ENCODE measurements around the gene MYBPC2. TPM values are rescaled to one million over a fixed set of nuclear protein-coding genes. Genes with fewer than 3 reads are reported as not detected.
A peak's percentile ranks its signal among the peaks of the same experiment; 100 is the strongest.

MYBPC2 gene
- polyA plus RNA-seq, 1 of the 3 experiments (the other 2 are of a cell fraction), result not detected

DNA sequence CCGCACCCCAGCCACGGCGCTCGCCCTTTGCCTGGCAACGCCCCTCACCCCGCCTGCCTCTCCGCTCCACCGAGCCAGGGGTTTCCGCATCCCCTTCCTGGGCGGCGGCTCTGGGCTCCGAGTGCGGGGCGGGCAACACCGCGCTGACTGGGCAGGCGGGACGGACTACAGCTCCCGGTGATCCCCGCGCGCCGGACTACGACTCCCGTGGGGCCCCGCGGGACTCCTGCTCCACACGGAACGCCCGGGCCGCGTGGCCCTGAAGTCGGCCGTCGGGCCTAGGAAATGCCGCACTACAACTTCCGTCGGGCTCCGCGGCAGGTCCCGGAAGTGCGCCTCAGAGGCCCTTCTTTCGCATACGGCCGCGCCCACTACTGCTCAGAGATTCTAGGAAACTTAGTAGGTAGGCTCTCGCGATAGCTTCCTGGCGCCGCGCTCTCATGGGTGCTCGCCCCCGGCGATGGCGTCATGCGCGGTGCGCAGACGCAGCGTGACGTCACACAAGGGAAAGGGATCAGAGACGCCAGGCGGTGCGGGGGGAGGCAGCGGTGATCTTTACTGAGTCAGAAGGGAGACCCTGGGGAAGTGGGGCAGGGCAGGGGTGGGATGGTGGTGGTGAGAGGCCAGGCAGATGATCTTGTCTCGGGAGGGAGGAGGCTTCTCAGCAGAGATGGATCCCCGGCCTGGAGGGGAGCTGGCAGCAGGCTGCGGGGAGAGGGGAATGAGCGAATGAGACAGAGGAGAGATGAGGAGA, 78.6 kb downstream of the MYBPC2 start, which contains the start of gene JOSD2 (continued):
- no peak for TF ChIP-seq EP300 (IDR thresholded peaks at IDR 0.05; ENCODE audit: borderline replicate concordance in 1 of 2, low read depth in 1 of 2, low read length in 1 of 2)
- TF ChIP-seq TCF12 (IDR thresholded peaks at IDR 0.05), result no peak
- TF ChIP-seq, protein P1, sequence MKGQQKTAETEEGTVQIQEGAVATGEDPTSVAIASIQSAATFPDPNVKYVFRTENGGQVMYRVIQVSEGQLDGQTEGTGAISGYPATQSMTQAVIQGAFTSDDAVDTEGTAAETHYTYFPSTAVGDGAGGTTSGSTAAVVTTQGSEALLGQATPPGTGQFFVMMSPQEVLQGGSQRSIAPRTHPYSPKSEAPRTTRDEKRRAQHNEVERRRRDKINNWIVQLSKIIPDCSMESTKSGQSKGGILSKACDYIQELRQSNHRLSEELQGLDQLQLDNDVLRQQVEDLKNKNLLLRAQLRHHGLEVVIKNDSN (IDR thresholded peaks at IDR 0.05; ENCODE audit: borderline replicate concordance, low read depth), result peak; percentile 61; the same call in 1 of the 2 replicates
- TF ChIP-seq RXRA (IDR thresholded peaks at IDR 0.05; ENCODE audit: borderline replicate concordance, low read depth), result no peak
- TF ChIP-seq RAD21 (IDR thresholded peaks at IDR 0.05; ENCODE audit: low read length), result no peak
- TF ChIP-seq FOSL2 (IDR thresholded peaks at IDR 0.05; ENCODE audit: borderline replicate concordance, low read depth), result no peak; the same call in 1 of the 2 replicates
- TF ChIP-seq FOXJ3 (CRISPR knock-in tag; IDR thresholded peaks at IDR 0.05), result no peak; the same call in 1 of the 2 replicates
- TF ChIP-seq, protein P2, sequence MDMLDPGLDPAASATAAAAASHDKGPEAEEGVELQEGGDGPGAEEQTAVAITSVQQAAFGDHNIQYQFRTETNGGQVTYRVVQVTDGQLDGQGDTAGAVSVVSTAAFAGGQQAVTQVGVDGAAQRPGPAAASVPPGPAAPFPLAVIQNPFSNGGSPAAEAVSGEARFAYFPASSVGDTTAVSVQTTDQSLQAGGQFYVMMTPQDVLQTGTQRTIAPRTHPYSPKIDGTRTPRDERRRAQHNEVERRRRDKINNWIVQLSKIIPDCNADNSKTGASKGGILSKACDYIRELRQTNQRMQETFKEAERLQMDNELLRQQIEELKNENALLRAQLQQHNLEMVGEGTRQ (IDR thresholded peaks at IDR 0.05; ENCODE audit: borderline replicate concordance, low read depth, low read length), result no peak
- no peak for TF ChIP-seq FOXM1 (IDR thresholded peaks at IDR 0.05; ENCODE audit: low read depth)
- no peak for TF ChIP-seq TEAD4 (IDR thresholded peaks at IDR 0.05; ENCODE audit: borderline replicate concordance, insufficient read depth)
- TF ChIP-seq, protein P3, sequence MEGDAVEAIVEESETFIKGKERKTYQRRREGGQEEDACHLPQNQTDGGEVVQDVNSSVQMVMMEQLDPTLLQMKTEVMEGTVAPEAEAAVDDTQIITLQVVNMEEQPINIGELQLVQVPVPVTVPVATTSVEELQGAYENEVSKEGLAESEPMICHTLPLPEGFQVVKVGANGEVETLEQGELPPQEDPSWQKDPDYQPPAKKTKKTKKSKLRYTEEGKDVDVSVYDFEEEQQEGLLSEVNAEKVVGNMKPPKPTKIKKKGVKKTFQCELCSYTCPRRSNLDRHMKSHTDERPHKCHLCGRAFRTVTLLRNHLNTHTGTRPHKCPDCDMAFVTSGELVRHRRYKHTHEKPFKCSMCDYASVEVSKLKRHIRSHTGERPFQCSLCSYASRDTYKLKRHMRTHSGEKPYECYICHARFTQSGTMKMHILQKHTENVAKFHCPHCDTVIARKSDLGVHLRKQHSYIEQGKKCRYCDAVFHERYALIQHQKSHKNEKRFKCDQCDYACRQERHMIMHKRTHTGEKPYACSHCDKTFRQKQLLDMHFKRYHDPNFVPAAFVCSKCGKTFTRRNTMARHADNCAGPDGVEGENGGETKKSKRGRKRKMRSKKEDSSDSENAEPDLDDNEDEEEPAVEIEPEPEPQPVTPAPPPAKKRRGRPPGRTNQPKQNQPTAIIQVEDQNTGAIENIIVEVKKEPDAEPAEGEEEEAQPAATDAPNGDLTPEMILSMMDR (IDR thresholded peaks at IDR 0.05), result no peak
- no peak for TF ChIP-seq RFX5 (IDR thresholded peaks at IDR 0.05; ENCODE audit: low read length)
- TF ChIP-seq CHD2 (IDR thresholded peaks at IDR 0.05; ENCODE audit: low read length, partially characterized antibody), result peak; percentile 99
- TF ChIP-seq, protein P4, sequence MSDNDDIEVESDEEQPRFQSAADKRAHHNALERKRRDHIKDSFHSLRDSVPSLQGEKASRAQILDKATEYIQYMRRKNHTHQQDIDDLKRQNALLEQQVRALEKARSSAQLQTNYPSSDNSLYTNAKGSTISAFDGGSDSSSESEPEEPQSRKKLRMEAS (IDR thresholded peaks at IDR 0.05; ENCODE audit: low read depth), result peak; percentile 97
- no peak for TF ChIP-seq SMC3 (IDR thresholded peaks at IDR 0.05; ENCODE audit: low read depth, low read length)
- TF ChIP-seq, protein P5, sequence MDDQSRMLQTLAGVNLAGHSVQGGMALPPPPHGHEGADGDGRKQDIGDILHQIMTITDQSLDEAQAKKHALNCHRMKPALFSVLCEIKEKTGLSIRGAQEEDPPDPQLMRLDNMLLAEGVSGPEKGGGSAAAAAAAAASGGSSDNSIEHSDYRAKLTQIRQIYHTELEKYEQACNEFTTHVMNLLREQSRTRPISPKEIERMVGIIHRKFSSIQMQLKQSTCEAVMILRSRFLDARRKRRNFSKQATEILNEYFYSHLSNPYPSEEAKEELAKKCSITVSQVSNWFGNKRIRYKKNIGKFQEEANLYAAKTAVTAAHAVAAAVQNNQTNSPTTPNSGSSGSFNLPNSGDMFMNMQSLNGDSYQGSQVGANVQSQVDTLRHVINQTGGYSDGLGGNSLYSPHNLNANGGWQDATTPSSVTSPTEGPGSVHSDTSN (IDR thresholded peaks at IDR 0.05), result 0 out of 2 replicates have a peak, but pooled peaks have one; percentile 5

All from SK-N-SH (cell line).